ENCODE data around the gene ECE1. TPM values are rescaled to one million over a fixed set of nuclear protein-coding genes. Genes with fewer than 3 reads are reported as not detected.
"Not testable (repeated sequence)": the region's sequence is repeated elsewhere in the genome, so short reads cannot be mapped to it uniquely, and the experiment has no call there.

Gene ECE1
- total and polyA plus RNA-seq, 7 donors = 12.2 to 24.9 (median 14.6) TPM

DNA sequence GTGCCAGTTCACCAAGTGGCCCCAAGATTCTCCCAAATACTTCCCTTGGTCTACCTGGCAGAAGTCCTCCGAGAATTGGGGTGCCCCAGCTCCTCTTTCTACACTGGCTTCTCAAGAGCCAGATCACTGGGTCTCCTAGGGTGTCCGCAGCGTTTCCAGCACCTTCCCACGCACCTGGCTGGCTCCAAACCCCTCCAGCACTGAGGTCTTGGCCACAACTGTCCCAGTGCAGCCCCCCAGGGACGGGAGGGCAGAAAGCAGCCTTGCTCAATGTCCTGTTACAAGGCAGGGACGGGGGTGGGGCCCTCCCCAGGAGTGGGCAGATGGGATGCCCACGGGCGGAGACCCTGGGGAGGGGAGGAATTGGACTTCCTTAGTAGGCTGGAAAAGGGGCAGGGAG, 1.1 kb downstream of the ECE1 start:
- DNase-seq = no peak
- H3K9me3 ChIP-seq = no peaks in the 10 kb centered on the region
- H3K27ac ChIP-seq = peak overlapping the region; percentile 59
- H3K27me3 ChIP-seq (ENCODE audit: insufficient read depth in 3 of 3, low read length in 2 of 3) = peaks cover 0 to 8% (median 2%) of the 10 kb centered on the region in 3 donors
- TF ChIP-seq, protein P1, sequence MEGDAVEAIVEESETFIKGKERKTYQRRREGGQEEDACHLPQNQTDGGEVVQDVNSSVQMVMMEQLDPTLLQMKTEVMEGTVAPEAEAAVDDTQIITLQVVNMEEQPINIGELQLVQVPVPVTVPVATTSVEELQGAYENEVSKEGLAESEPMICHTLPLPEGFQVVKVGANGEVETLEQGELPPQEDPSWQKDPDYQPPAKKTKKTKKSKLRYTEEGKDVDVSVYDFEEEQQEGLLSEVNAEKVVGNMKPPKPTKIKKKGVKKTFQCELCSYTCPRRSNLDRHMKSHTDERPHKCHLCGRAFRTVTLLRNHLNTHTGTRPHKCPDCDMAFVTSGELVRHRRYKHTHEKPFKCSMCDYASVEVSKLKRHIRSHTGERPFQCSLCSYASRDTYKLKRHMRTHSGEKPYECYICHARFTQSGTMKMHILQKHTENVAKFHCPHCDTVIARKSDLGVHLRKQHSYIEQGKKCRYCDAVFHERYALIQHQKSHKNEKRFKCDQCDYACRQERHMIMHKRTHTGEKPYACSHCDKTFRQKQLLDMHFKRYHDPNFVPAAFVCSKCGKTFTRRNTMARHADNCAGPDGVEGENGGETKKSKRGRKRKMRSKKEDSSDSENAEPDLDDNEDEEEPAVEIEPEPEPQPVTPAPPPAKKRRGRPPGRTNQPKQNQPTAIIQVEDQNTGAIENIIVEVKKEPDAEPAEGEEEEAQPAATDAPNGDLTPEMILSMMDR (IDR thresholded peaks at IDR 0.05) = no peak
- intact Hi-C loops (cut with DNase I) = no loop called here
- peak overlapping the region; percentile 69 for H3K4me3 ChIP-seq
- no peak for ATAC-seq
- no peaks in the 10 kb centered on the region for H3K36me3 ChIP-seq (ENCODE audit: insufficient read depth in 1 of 2, low read depth in 1 of 2)
- 67 to 81% (median 70%) methylated on average over 8 of the region's 8 CpGs for WGBS, 3 donors
- peaks cover 6% of the 10 kb centered on the region for H3K4me1 ChIP-seq

DNA sequence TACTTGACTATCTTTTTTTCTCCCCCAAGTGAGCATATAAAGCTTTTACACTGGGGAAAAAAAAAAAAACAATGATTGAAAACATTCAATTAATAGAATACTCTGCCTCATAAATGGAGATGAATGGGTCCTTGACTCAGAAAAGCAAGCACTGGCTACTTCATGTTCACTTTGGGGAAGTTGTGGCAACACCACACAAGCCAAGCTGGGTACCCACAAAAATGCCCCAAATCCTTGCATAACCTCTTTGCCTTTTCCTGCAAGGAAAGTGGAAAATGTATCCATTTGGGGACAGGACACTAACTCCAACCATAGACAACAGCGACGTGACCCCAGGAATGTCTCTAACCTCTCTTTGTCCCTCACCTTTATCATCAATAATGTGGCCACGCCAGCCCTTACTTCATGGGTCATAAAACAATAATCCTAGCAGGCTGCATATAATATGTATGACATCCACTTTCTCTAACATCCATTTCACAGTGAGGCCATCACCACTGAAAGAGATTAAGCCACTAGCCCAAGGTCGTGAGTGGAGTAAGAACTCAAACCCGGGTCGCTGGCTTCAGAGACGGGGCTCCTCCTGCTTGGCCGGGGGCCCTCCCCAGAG, 2.3 kb downstream of the ECE1 start:
- ATAC-seq = no peak
- TF ChIP-seq, protein P1 (IDR thresholded peaks at IDR 0.05) = no peak
- 62 to 76% (median 62%) methylated on average over 8 of the region's 8 CpGs for WGBS, 3 donors
- Histone ChIP-seq H3K27me3 (ENCODE audit: insufficient read depth in 3 of 3, low read length in 2 of 3) (peaks cover 0 to 4% (median 2%) of the 10 kb centered on the region in 3 donors), H3K4me3 (no peak overlapping the region), H3K36me3 (ENCODE audit: insufficient read depth in 1 of 2, low read depth in 1 of 2) (no peaks in the 10 kb centered on the region), H3K9me3 (no peaks in the 10 kb centered on the region), H3K27ac (no peak overlapping the region), H3K4me1 (peaks cover 6% of the 10 kb centered on the region)
- intact Hi-C loops (cut with DNase I) = no loop called here
- DNase-seq = no peak

DNA sequence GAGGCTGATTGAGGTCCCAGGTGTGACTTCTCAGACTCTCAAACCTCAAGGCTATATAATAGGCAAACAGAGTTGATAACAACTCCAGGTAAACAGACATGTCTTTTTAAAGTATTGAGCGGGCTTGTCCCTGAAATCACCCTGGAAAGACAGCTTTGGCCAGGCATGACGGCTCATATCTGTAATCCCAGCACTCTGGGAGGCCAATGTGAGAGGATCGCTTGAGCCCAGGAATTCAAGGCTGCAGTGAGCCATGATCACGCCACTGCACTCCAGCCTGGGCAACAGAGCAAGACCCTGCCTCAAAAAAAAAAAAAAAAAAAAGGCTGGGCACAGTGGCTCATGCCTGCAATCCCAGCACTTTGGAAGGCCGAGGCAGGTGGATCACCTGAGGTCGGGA, 4.9 kb downstream of the ECE1 start:
- H3K36me3 ChIP-seq (ENCODE audit: insufficient read depth in 1 of 2, low read depth in 1 of 2); DNase-seq; H3K27ac ChIP-seq; H3K4me1 ChIP-seq; H3K9me3 ChIP-seq; ATAC-seq; H3K27me3 ChIP-seq (ENCODE audit: insufficient read depth in 3 of 3, low read length in 2 of 3); intact Hi-C loops (cut with DNase I); H3K4me3 ChIP-seq: not testable (repeated sequence)
- 94 to 96% (median 95%) methylated on average over 6 of the region's 6 CpGs for WGBS, 3 donors

DNA sequence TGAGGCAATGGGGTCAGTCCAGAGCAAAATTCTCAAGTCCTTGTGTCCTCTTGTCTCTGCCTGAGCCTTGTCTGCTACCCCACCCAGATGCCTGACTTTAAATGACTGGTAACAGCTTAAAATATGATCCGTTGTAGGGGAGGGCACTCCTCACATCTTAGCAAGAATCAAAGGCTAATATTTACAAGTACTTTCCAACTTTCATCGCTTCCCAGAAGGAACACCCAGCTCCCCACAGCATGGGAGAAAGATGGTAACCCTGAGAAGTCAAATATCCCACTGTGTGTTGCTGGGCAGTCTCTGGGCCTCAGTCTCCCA, 5.2 kb downstream of the ECE1 start:
- 81 to 98% (median 86%) methylated on average over 2 of the region's 2 CpGs for WGBS, 3 donors
- Histone ChIP-seq H3K4me1 (peaks cover 6% of the 10 kb centered on the region), H3K27me3 (ENCODE audit: insufficient read depth in 3 of 3, low read length in 2 of 3) (no peaks in the 10 kb centered on the region), H3K27ac (no peak overlapping the region), H3K9me3 (no peaks in the 10 kb centered on the region), H3K4me3 (no peak overlapping the region), H3K36me3 (ENCODE audit: insufficient read depth in 1 of 2, low read depth in 1 of 2) (no peaks in the 10 kb centered on the region)
- TF ChIP-seq, protein P1 (IDR thresholded peaks at IDR 0.05) = no peak
- DNase-seq (no peak), ATAC-seq (no peak)
- intact Hi-C loops (cut with DNase I) = no loop called here

DNA sequence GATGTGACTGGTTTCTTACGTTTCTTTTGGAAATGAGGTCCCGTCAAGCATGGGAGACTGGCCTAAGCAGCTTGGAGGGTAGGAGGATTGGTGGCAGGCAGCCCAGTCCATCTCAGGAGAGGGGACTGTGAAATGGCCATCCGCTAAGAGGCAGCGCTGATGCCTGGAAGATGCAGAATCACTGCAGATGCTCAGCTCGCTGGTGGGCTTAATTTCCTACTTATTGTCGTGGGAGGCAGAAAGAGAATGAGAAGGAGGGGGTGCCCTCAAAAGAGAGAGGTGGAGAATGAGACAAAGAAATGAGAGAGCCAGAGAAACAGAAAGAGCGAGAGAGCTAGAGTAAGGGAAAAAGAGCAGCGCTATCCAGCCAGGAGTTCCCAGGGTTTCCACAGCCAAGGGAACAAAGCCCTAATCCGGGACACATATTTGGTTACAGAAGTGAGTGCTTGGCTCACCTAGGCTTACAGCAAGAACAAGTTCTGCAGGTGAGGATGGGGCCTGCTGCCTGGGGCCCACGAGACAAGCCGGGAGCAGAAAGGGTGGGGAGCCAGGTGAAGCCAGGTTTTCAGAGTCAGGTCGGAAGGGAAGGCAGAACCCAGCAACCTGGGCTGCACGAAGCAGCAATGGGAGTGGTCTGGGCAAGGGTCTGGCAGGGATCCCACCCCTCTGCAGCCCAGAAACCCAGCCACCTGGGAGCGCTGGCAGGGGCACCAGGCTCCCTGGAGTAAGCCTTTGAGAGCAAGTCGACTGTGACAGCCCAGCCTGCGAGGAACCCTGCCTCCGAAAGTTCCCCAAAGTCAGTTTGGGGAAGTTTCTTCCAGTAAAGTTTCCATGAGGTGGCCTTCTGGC, 5.8 kb downstream of the ECE1 start:
- H3K4me1 ChIP-seq = peaks cover under 1% of the 10 kb centered on the region
- no peaks in the 10 kb centered on the region for H3K27me3 ChIP-seq (ENCODE audit: insufficient read depth in 3 of 3, low read length in 2 of 3)
- H3K36me3 ChIP-seq (ENCODE audit: insufficient read depth in 1 of 2, low read depth in 1 of 2) = no peaks in the 10 kb centered on the region
- no peak overlapping the region for H3K27ac ChIP-seq
- TF ChIP-seq, protein P1 (IDR thresholded peaks at IDR 0.05) = no peak
- ATAC-seq (no peak), DNase-seq (no peak)
- 76 to 80% (median 78%) methylated on average over 17 of the region's 17 CpGs for whole genome bisulfite sequencing, 3 donors
- no peak overlapping the region for H3K4me3 ChIP-seq
- intact Hi-C loops (cut with DNase I) = no loop called here
- H3K9me3 ChIP-seq = no peaks in the 10 kb centered on the region
